ENCODE data around the gene RBM15. TPM values are rescaled to one million over a fixed set of nuclear protein-coding genes. Genes with fewer than 3 reads are reported as not detected.

Gene RBM15
- total RNA-seq, 1 experiment from 2014 or later, result 36.1 TPM

GRCh38 chr1:110328274-110328673 lies 10.9 kb upstream of the RBM15 start:
- no peaks in the 10 kb centered on the region for H3K9me3 Mint-ChIP-seq (ENCODE audit: unreplicated experiment)
- no peak overlapping the region for H3K4me3 Mint-ChIP-seq (ENCODE audit: unreplicated experiment)
- peak overlapping the region; percentile 69 for H3K27ac Mint-ChIP-seq (ENCODE audit: unreplicated experiment)
- no peak for TF ChIP-seq CTCF (IDR thresholded peaks at IDR 0.05; ENCODE audit: insufficient read depth in 1 of 2, low read depth in 1 of 2, low read length in 1 of 2, severe bottlenecking in 1 of 2, unreplicated experiment in 1 of 2)
- no peaks in the 10 kb centered on the region for H3K36me3 Mint-ChIP-seq (ENCODE audit: insufficient read depth, unreplicated experiment)
- ChIA-PET CTCF (no interaction called here), POLR2A (no interaction called here)
- H3K27me3 Mint-ChIP-seq (ENCODE audit: insufficient read depth, unreplicated experiment), result no peaks in the 10 kb centered on the region
- Histone ChIP-seq H3K9me3 (no peaks in the 10 kb centered on the region), H3K36me3 (ENCODE audit: control insufficient read depth, insufficient read depth, low read length) (no peaks in the 10 kb centered on the region), H3K4me1 (peaks cover 15% of the 10 kb centered on the region), H3K27me3 (replicated peaks; ENCODE audit: control insufficient read depth, insufficient read depth, low read length) (no peaks in the 10 kb centered on the region), H3K4me3 (ENCODE audit: low read depth, low read length) (no peak overlapping the region)
- BruUV-seq (replicated peaks), result no TSS peak
- H3K4me1 Mint-ChIP-seq (ENCODE audit: low read depth, unreplicated experiment), result peaks cover 14% of the 10 kb centered on the region
- DNase-seq, result no peak
- intact Hi-C loops (cut with micrococcal nuclease; ENCODE audit: unreplicated experiment), result no loop called here

GRCh38 chr1:110328700-110329099 lies 10.5 kb upstream of the RBM15 start:
- peak overlapping the region; percentile 69 for H3K27ac Mint-ChIP-seq (ENCODE audit: unreplicated experiment)
- H3K4me3 Mint-ChIP-seq (ENCODE audit: unreplicated experiment), result no peak overlapping the region
- Histone ChIP-seq H3K4me3 (ENCODE audit: low read depth, low read length) (no peak overlapping the region), H3K9me3 (no peaks in the 10 kb centered on the region), H3K4me1 (peaks cover 15% of the 10 kb centered on the region), H3K36me3 (ENCODE audit: control insufficient read depth, insufficient read depth, low read length) (no peaks in the 10 kb centered on the region), H3K27me3 (replicated peaks; ENCODE audit: control insufficient read depth, insufficient read depth, low read length) (no peaks in the 10 kb centered on the region)
- intact Hi-C loops (cut with micrococcal nuclease; ENCODE audit: unreplicated experiment), result no loop called here
- no peaks in the 10 kb centered on the region for H3K36me3 Mint-ChIP-seq (ENCODE audit: insufficient read depth, unreplicated experiment)
- TF ChIP-seq CTCF (IDR thresholded peaks at IDR 0.05; ENCODE audit: insufficient read depth in 1 of 2, low read depth in 1 of 2, low read length in 1 of 2, severe bottlenecking in 1 of 2, unreplicated experiment in 1 of 2), result no peak
- ChIA-PET POLR2A (no interaction called here), CTCF (no interaction called here)
- DNase-seq, result no peak
- H3K27me3 Mint-ChIP-seq (ENCODE audit: insufficient read depth, unreplicated experiment), result no peaks in the 10 kb centered on the region
- no TSS peak for BruUV-seq (replicated peaks)
- H3K4me1 Mint-ChIP-seq (ENCODE audit: low read depth, unreplicated experiment), result peaks cover 14% of the 10 kb centered on the region
- H3K9me3 Mint-ChIP-seq (ENCODE audit: unreplicated experiment), result no peaks in the 10 kb centered on the region

GRCh38 chr1:110335265-110335664 lies 3.9 kb upstream of the RBM15 start:
- CTCF ChIA-PET, result no interaction called here
- Mint-ChIP-seq H3K27me3 (ENCODE audit: insufficient read depth, unreplicated experiment) (no peaks in the 10 kb centered on the region), H3K4me1 (ENCODE audit: low read depth, unreplicated experiment) (peaks cover 15% of the 10 kb centered on the region), H3K36me3 (ENCODE audit: insufficient read depth, unreplicated experiment) (peaks cover 11% of the 10 kb centered on the region), H3K9me3 (ENCODE audit: unreplicated experiment) (no peaks in the 10 kb centered on the region), H3K27ac (ENCODE audit: unreplicated experiment) (peak overlapping the region; percentile 88), H3K4me3 (ENCODE audit: unreplicated experiment) (no peak overlapping the region)
- BruUV-seq (replicated peaks), result no TSS peak
- H3K4me3 ChIP-seq (ENCODE audit: low read depth, low read length), result no peak overlapping the region
- TF ChIP-seq CTCF (IDR thresholded peaks at IDR 0.05; ENCODE audit: insufficient read depth in 1 of 2, low read depth in 1 of 2, low read length in 1 of 2, severe bottlenecking in 1 of 2, unreplicated experiment in 1 of 2), result no peak
- intact Hi-C loops (cut with micrococcal nuclease; ENCODE audit: unreplicated experiment), result loop anchor here (5.0 to 10.0 kb wide), 2 partner anchors 57 to 130 kb away; partner anchors contain the start of gene SLC16A4
- POLR2A ChIA-PET, result no interaction called here
- H3K27me3 ChIP-seq (replicated peaks; ENCODE audit: control insufficient read depth, insufficient read depth, low read length), result no peaks in the 10 kb centered on the region
- H3K9me3 ChIP-seq, result no peaks in the 10 kb centered on the region
- no peak for DNase-seq
- peaks cover 21% of the 10 kb centered on the region; the same call in 1 of the 2 replicates for H3K4me1 ChIP-seq
- H3K36me3 ChIP-seq (ENCODE audit: control insufficient read depth, insufficient read depth, low read length), result no peaks in the 10 kb centered on the region
